GM12878 (cell line): Measurements from ENCODE around the gene UBE2L5. TPM values are rescaled to one million over a fixed set of nuclear protein-coding genes. Genes with fewer than 3 reads are reported as not detected.

ENCODE experiments used
- ATF3 ChIP-seq: IDR thresholded peaks from 2 replicates; pipeline ENCODE4 v1.6.1; 2011; ENCODE audit warnings: low read depth, mild to moderate bottlenecking, low read length, moderate library complexity, borderline replicate concordance; ENCODE audit errors: extremely low read depth
- EED ChIP-seq: sonication (generic); IDR thresholded peaks from 2 replicates; pipeline ENCODE4 v1.6.1; 2016; ENCODE audit warnings: antibody characterized with exemption, low read depth
- FOXK2 ChIP-seq: fragments of 450-650 bp; IDR thresholded peaks from 2 replicates; pipeline ENCODE4 v1.6.1; 2017; ENCODE audit warnings: mild to moderate bottlenecking, moderate library complexity
- IRF5 ChIP-seq: fragments of 450-650 bp; IDR thresholded peaks from 2 replicates; pipeline ENCODE4 v1.6.1; 2017; ENCODE audit warnings: borderline replicate concordance
- MEF2A ChIP-seq: IDR thresholded peaks from 2 replicates; pipeline ENCODE4 v1.6.1; 2011; ENCODE audit warnings: low read depth, mild to moderate bottlenecking, low read length, moderate library complexity; ENCODE audit not compliant: insufficient read depth
- MYC ChIP-seq: IDR thresholded peaks from 2 replicates; pipeline ENCODE4 v1.6.1; 2011; ENCODE audit warnings: mild to moderate bottlenecking, low read length, moderate library complexity, inconsistent platforms; ENCODE audit not compliant: insufficient read depth, insufficient replicate concordance, insufficient read length, severe bottlenecking
- NBN ChIP-seq: fragments of 450-650 bp; IDR thresholded peaks from 2 replicates; pipeline ENCODE4 v1.6.1; 2016
- NFYA ChIP-seq: IDR thresholded peaks from 2 replicates; pipeline ENCODE4 v1.6.1; 2011; ENCODE audit warnings: low read depth, mild to moderate bottlenecking, low read length, improper control_type of control experiment, borderline replicate concordance
- NFYB ChIP-seq: IDR thresholded peaks from 2 replicates; pipeline ENCODE4 v1.6.1; 2011; ENCODE audit warnings: low read depth, mild to moderate bottlenecking, low read length, improper control_type of control experiment, moderate library complexity; ENCODE audit not compliant: insufficient read depth
- NR2C2 ChIP-seq: IDR thresholded peaks from 2 replicates; pipeline ENCODE4 v1.6.1; 2011; ENCODE audit warnings: borderline replicate concordance, low read depth; ENCODE audit not compliant: control insufficient read depth, insufficient read length
- PAX8 ChIP-seq: fragments of 450-650 bp; IDR thresholded peaks from 2 replicates; pipeline ENCODE4 v1.6.1; 2017; ENCODE audit warnings: mild to moderate bottlenecking, moderate library complexity
- PRDM15 ChIP-seq: fragments of 450-650 bp; formaldehyde crosslinking; IDR thresholded peaks from 2 replicates; pipeline ENCODE4 v1.4.0; 2020; ENCODE audit warnings: mild to moderate bottlenecking, moderate library complexity
- RAD51 ChIP-seq: fragments of 450-650 bp; IDR thresholded peaks from 2 replicates; pipeline ENCODE4 v1.6.1; 2016; ENCODE audit warnings: moderate library complexity, mild to moderate bottlenecking, inconsistent platforms
- RBBP5 ChIP-seq: fragments of 200-600 bp; sonication (generic); conservative IDR thresholded peaks from 2 replicates; pipeline ENCODE4 v1.6.1; 2016
- SIN3A ChIP-seq: IDR thresholded peaks from 2 replicates; pipeline ENCODE4 v1.6.1; 2012; ENCODE audit warnings: low read depth, low read length, improper control_type of control experiment
- SMAD5 ChIP-seq: IDR thresholded peaks from 2 replicates; pipeline ENCODE4 v1.6.1; 2016; ENCODE audit warnings: antibody characterized with exemption, low read depth
- SREBF1 ChIP-seq: IDR thresholded peaks from 2 replicates; pipeline ENCODE4 v1.6.1; 2012; ENCODE audit warnings: mild to moderate bottlenecking, low read length
- STAT3 ChIP-seq: IDR thresholded peaks from 2 replicates; pipeline ENCODE4 v1.6.1; 2011; ENCODE audit warnings: low read depth, low read length, improper control_type of control experiment
- SUZ12 ChIP-seq: fragments of 200-600 bp; sonication (generic); IDR thresholded peaks from one replicate; pipeline ENCODE4 v1.6.1; 2018; ENCODE audit warnings: antibody characterized with exemption, mild to moderate bottlenecking; ENCODE audit not compliant: unreplicated experiment
- ZBED1 ChIP-seq: IDR thresholded peaks from 2 replicates; pipeline ENCODE4 v1.6.1; 2016; ENCODE audit warnings: borderline replicate concordance
- ZNF687 ChIP-seq: fragments of 450-650 bp; IDR thresholded peaks from 2 replicates; pipeline ENCODE4 v1.6.1; 2017; ENCODE audit warnings: mild to moderate bottlenecking, moderate library complexity
- polyA plus RNA-seq, 11 experiments: library from polyadenylated mRNA; depleted of rRNA in 4 of 11; unstranded in 6 of 11; stranded (reverse) in 5 of 11; fragments of >200 nt; fragmentation: Nextera tagmentation in 4 of 11; fragmentation: Illumina TruSeq in 1 of 11; extraction: Ambion mirVana in 4 of 11; extraction: Trizol in 1 of 11; gene quantifications; 1 replicate in 1 of 11; 2 replicates in 10 of 11; pipeline versions ENCODE4 v1.2.1 to v1.2.3, GENCODE V29; 2011 to 2016; ENCODE audit warnings: inconsistent platforms in 2 of 11, missing spikeins in 2 of 11, low read depth in 1 of 11
- total RNA-seq, 4 experiments: library from RNA; depleted of rRNA in 3 of 4; stranded (reverse); fragments of >200 nt in 3 of 4; fragmentation: Illumina TruSeq in 1 of 4; extraction: Trizol in 1 of 4; gene quantifications; 2 replicates each; pipeline versions ENCODE4 v1.2.1 to v1.2.3, GENCODE V29; 2013 to 2021

The UBE2L5 gene
- total and polyA plus RNA-seq, 10 of the 15 experiments (the other 5 are each of a cell fraction or from before 2014, with no cell fraction given), result 0.03 to 1.1 (median 0.19) TPM; not detected in 2

GRCh38 chr13:30465593-30466357 lies 43.5 kb downstream of the UBE2L5 start, which contains the start of gene HMGB1 (continued):
- TF ChIP-seq NBN (peak; percentile 75; the same call in 1 of the 2 replicates), PRDM15 (CRISPR knock-in tag) (no peak), ZNF687 (peak; percentile 51), PAX8 (no peak), MEF2A (no peak), IRF5 (no peak), NR2C2 (no peak), SIN3A (peak; percentile 100), RBBP5 (no peak), EED (no peak), STAT3 (no peak), SREBF1 (no peak), NFYB (peak; percentile 94), SMAD5 (peak; percentile 38; the same call in 1 of the 2 replicates), NFYA (no peak), FOXK2 (no peak), SUZ12 (no peak), MYC (no peak), RAD51 (no peak), ZBED1 (no peak), ATF3 (no peak)
